GM12878 (cell line): Measurements from ENCODE around the gene DDX21. TPM values are rescaled to one million over a fixed set of nuclear protein-coding genes. Genes with fewer than 3 reads are reported as not detected.

Experiments
- ATAC-seq: fragments of 200-7000 bp; cut with Tn5 transposase; 3 replicates; pipeline ENCODE4 v1.9.1; 2020; ENCODE audit warnings: mild to moderate bottlenecking, moderate library complexity
- BruUV-seq: library from RNA; stranded (reverse); fragments of 400-500 nt; replicated peaks from 2 replicates; lab custom pipeline; 2021; lab: Mats Ljungman, UMichigan
- CTCF ChIA-PET: fragments of 300-600 bp; sonication (Branson Sonifier 250); formaldehyde crosslinking; extraction: SDS; loops from one replicate; lab custom pipeline; 2021; ENCODE audit warnings: inconsistent platforms; lab: Yijun Ruan, JAX
- POLR2A ChIA-PET: fragments of 350-600 bp; formaldehyde crosslinking; extraction: SDS; loops from one replicate; lab custom pipeline; 2021; ENCODE audit warnings: inconsistent platforms; lab: Charles Lee
- RAD21 ChIA-PET: fragments of 300-600 bp; sonication (Branson Sonifier 250); formaldehyde crosslinking; loops from one replicate; lab custom pipeline; 2023; ENCODE audit warnings: antibody characterized with exemption; ENCODE audit not compliant: unreplicated experiment; lab: Charles Lee
- SMC1A ChIA-PET: fragments of 300-600 bp; sonication (Branson Sonifier 250); formaldehyde crosslinking; loops from one replicate; lab custom pipeline; 2023; ENCODE audit not compliant: unreplicated experiment, uncharacterized antibody; lab: Charles Lee
- DNase-seq: peaks from one replicate; pipeline ENCODE4 v3.0.0-alpha.2; 2011; ENCODE audit warnings: low read depth, low spot score
- FAIRE-seq: peaks from 3 replicates; lab custom pipeline; 2011; peaks lifted over from hg19 to GRCh38; lab: Jason Lieb, UNC
- H2AFZ ChIP-seq: 2 replicates; pipeline ENCODE4 v1.6.0; 2011; ENCODE audit warnings: low read depth, low read length, control low read depth; ENCODE audit not compliant: control insufficient read depth
- H3K27ac ChIP-seq: 2 replicates; pipeline ENCODE4 v1.5.1; 2011; ENCODE audit warnings: control low read depth; ENCODE audit not compliant: control insufficient read depth, insufficient read depth
- H3K27me3 ChIP-seq, 2 experiments: replicated peaks in 1 of 2; 2 replicates each; pipeline versions ENCODE4 v1.6.0 to v1.6.1; 2011; ENCODE audit warnings: low read length in 1 of 2; ENCODE audit not compliant: control insufficient read depth in 2 of 2, insufficient read depth in 2 of 2
- H3K36me3 ChIP-seq, 2 experiments: 2 replicates each; pipeline ENCODE4 v1.5.1; 2011; ENCODE audit warnings: low read length in 1 of 2; ENCODE audit not compliant: control insufficient read depth in 2 of 2, insufficient read depth in 2 of 2
- H3K4me1 ChIP-seq: 2 replicates; pipeline ENCODE4 v1.6.1; 2011; ENCODE audit warnings: mild to moderate bottlenecking, low read length, moderate library complexity, mixed read lengths; ENCODE audit not compliant: control insufficient read depth, insufficient read depth
- H3K4me2 ChIP-seq: 2 replicates; pipeline ENCODE4 v1.6.0; 2011; ENCODE audit warnings: control low read depth; ENCODE audit not compliant: control insufficient read depth, insufficient read depth
- H3K4me3 ChIP-seq: fragments of 200-600 bp; sonication (generic); 2 replicates; pipeline ENCODE4 v1.5.1; 2016
- H3K79me2 ChIP-seq: 2 replicates; pipeline ENCODE4 v1.6.0; 2011; ENCODE audit warnings: low read length; ENCODE audit not compliant: control insufficient read depth, insufficient read depth
- H3K9ac ChIP-seq: 2 replicates; pipeline ENCODE4 v1.8.0; 2011; ENCODE audit warnings: low read length, control low read depth, mixed read lengths; ENCODE audit not compliant: control insufficient read depth, insufficient read depth
- H3K9me3 ChIP-seq: replicated peaks from 3 replicates; pipeline ENCODE4 v1.5.1; 2011; ENCODE audit warnings: mild to moderate bottlenecking, low read length; ENCODE audit not compliant: control insufficient read depth, insufficient read depth
- H4K20me1 ChIP-seq: 2 replicates; pipeline ENCODE4 v1.6.0; 2011; ENCODE audit not compliant: control insufficient read depth, insufficient read depth
- EP300 ChIP-seq, 2 experiments: fragments of 150-350 bp in 1 of 2; IDR thresholded peaks; 2 replicates each; pipeline ENCODE4 v1.6.1; 2011 to 2012; ENCODE audit warnings: low read depth in 2 of 2, low read length in 2 of 2, borderline replicate concordance in 1 of 2, improper control_type of control experiment in 1 of 2, inconsistent platforms in 1 of 2; ENCODE audit not compliant: control insufficient read depth in 1 of 2
- FOXM1 ChIP-seq: IDR thresholded peaks from 2 replicates; pipeline ENCODE4 v1.6.1; 2012; ENCODE audit warnings: low read depth, mild to moderate bottlenecking, inconsistent platforms, low read length, moderate library complexity
- IRF5 ChIP-seq: fragments of 450-650 bp; IDR thresholded peaks from 2 replicates; pipeline ENCODE4 v1.6.1; 2017; ENCODE audit warnings: borderline replicate concordance
- LARP7 ChIP-seq: fragments of 450-650 bp; IDR thresholded peaks from 2 replicates; pipeline ENCODE4 v1.6.1; 2017; ENCODE audit warnings: mild to moderate bottlenecking
- PBX3 ChIP-seq: IDR thresholded peaks from 2 replicates; pipeline ENCODE4 v1.6.1; 2011; ENCODE audit warnings: mild to moderate bottlenecking, low read depth, low read length, moderate library complexity; ENCODE audit not compliant: insufficient replicate concordance
- POLR2AphosphoS5 ChIP-seq: IDR thresholded peaks from 2 replicates; pipeline ENCODE4 v1.6.1; 2011; ENCODE audit warnings: mild to moderate bottlenecking, low read length, inconsistent platforms
- RFX5 ChIP-seq: IDR thresholded peaks from 2 replicates; pipeline ENCODE4 v1.6.1; 2011; ENCODE audit warnings: low read depth, low read length, improper control_type of control experiment
- RUNX3 ChIP-seq: IDR thresholded peaks from 2 replicates; pipeline ENCODE4 v1.6.1; 2012; ENCODE audit warnings: low read length, inconsistent platforms
- SIN3A ChIP-seq: IDR thresholded peaks from 2 replicates; pipeline ENCODE4 v1.6.1; 2012; ENCODE audit warnings: low read depth, low read length, improper control_type of control experiment
- SMARCA5 ChIP-seq: fragments of 450-650 bp; IDR thresholded peaks from 2 replicates; pipeline ENCODE4 v1.6.1; 2017; ENCODE audit warnings: mild to moderate bottlenecking
- ZZZ3 ChIP-seq: IDR thresholded peaks from 2 replicates; pipeline ENCODE4 v1.6.1; 2011; ENCODE audit warnings: low read depth; ENCODE audit not compliant: control insufficient read depth, insufficient read length
- WGBS: methylation state at CpG from one replicate; pipeline ENCODE4 v1.1.6; 2016; ENCODE audit warnings: low lambda C conversion rate; ENCODE audit not compliant: insufficient replicate concordance, insufficient coverage; ENCODE audit errors: missing lambda C conversion rate; 5-methylcytosine and 5-hydroxymethylcytosine counted together
- in situ Hi-C: fragments of 300-500 bp; cut with MboI; formaldehyde crosslinking; loops from 9 replicates; pipeline ENCODE4 v1.14.3; 2018; ENCODE audit warnings: mixed read lengths
- intact Hi-C: fragments of 100-400 bp; cut with micrococcal nuclease; formaldehyde crosslinking; loops from one replicate; pipeline ENCODE4 v1.14.2; 2022; ENCODE audit not compliant: unreplicated experiment
- polyA plus RNA-seq, 11 experiments: library from polyadenylated mRNA; depleted of rRNA in 4 of 11; unstranded in 6 of 11; stranded (reverse) in 5 of 11; fragments of >200 nt; fragmentation: Nextera tagmentation in 4 of 11; fragmentation: Illumina TruSeq in 1 of 11; extraction: Ambion mirVana in 4 of 11; extraction: Trizol in 1 of 11; gene quantifications; 1 replicate in 1 of 11; 2 replicates in 10 of 11; pipeline versions ENCODE4 v1.2.1 to v1.2.3, GENCODE V29; 2011 to 2016; ENCODE audit warnings: inconsistent platforms in 2 of 11, missing spikeins in 2 of 11, low read depth in 1 of 11
- total RNA-seq, 4 experiments: library from RNA; depleted of rRNA in 3 of 4; stranded (reverse); fragments of >200 nt in 3 of 4; fragmentation: Illumina TruSeq in 1 of 4; extraction: Trizol in 1 of 4; gene quantifications; 2 replicates each; pipeline versions ENCODE4 v1.2.1 to v1.2.3, GENCODE V29; 2013 to 2021

The DDX21 gene
- total and polyA plus RNA-seq, 10 of the 15 experiments (the other 5 are each of a cell fraction or from before 2014, with no cell fraction given), result 41.1 to 182 (median 116) TPM

- in situ Hi-C loops, result no loop called here
- peak overlapping the region; percentile 93 for H3K4me3 ChIP-seq
- RAD21 ChIA-PET, result interaction anchor here (1.5 to 2.0 kb wide), 2 partner anchors 49 to 130 kb away, joined by 3 to 4 read pairs; partner anchors contain the start of gene SRGN
- TF ChIP-seq LARP7 (0 out of 2 replicates have a peak, but pooled peaks have one; percentile 8), FOXM1 (no peak), EP300 (IDR thresholded peaks at IDR 0.05; ENCODE audit: borderline replicate concordance in 1 of 2, control insufficient read depth in 1 of 2, low read depth in 2 of 2, low read length in 2 of 2) (0 out of 4 replicates have a peak, but pooled peaks of 1 of the 2 experiments have one; percentile 2), SIN3A (no peak), POLR2AphosphoS5 (peak; percentile 12; the same call in 1 of the 2 replicates), SMARCA5 (peak; percentile 56; the same call in 1 of the 2 replicates)
- peaks cover 71% of the 10 kb centered on the region for H3K79me2 ChIP-seq
- intact Hi-C loops, result loop anchor here (2.0 kb wide), 1 partner anchor 136 kb away; no protein-coding TSS in a partner anchor
- no peak for FAIRE-seq
- no TSS peak for BruUV-seq
- no peaks in the 10 kb centered on the region for H3K9me3 ChIP-seq
- no peak for ATAC-seq
- no peak for DNase-seq
- H3K4me2 ChIP-seq, result peak overlapping the region; percentile 38
- no peaks in the 10 kb centered on the region; a peak in 2 of 4 replicates for H3K36me3 ChIP-seq
- CTCF ChIA-PET, result interaction anchor here (0.6 to 2.8 kb wide), 4 partner anchors 28 to 137 kb away, joined by 3 to 14 read pairs (median 8); no protein-coding TSS in a partner anchor
- H3K4me1 ChIP-seq, result no peaks in the 10 kb centered on the region
- 22% methylated on average over 7 of the region's 7 CpGs for WGBS
- H3K27me3 ChIP-seq, result no peaks in the 10 kb centered on the region
- SMC1A ChIA-PET, result interaction anchor here (1.1 to 4.9 kb wide), 3 partner anchors 22 to 61 kb away, joined by 3 to 15 read pairs (median 4); no protein-coding TSS in a partner anchor
- POLR2A ChIA-PET, result interaction anchor here (0.7 to 1.0 kb wide), 2 partner anchors 26 to 625 kb away, joined by 3 read pairs; no protein-coding TSS in a partner anchor
- peak overlapping the region; percentile 92 for H3K9ac ChIP-seq
- peak overlapping the region; percentile 8 for H2AFZ ChIP-seq
- peak overlapping the region; percentile 94 for H3K27ac ChIP-seq
- no peaks in the 10 kb centered on the region for H4K20me1 ChIP-seq
These were observed 1.3 kb downstream of the DDX21 start for GRCh38 chr10:68957284-68957615.

GRCh38 chr10:68957654-68958053, 1.7 kb downstream of the DDX21 start:
- BruUV-seq, result no TSS peak
- no peak for FAIRE-seq
- H4K20me1 ChIP-seq, result no peaks in the 10 kb centered on the region
- no peak for TF ChIP-seq IRF5
- TF ChIP-seq RFX5, result no peak
- TF ChIP-seq RUNX3, result no peak
- TF ChIP-seq ZZZ3, result no peak
- TF ChIP-seq PBX3, result no peak

More at GRCh38 chr10:68957654-68958053, 1.7 kb downstream of the DDX21 start:
- ChIA-PET POLR2A (interaction anchor here (1.0 kb wide), 1 partner anchor 625 kb away, joined by 3 read pairs; no protein-coding TSS in a partner anchor), RAD21 (no interaction called here), CTCF (interaction anchor here (0.6 to 2.8 kb wide), 6 partner anchors 13 to 137 kb away, joined by 3 to 14 read pairs (median 8); no protein-coding TSS in a partner anchor), SMC1A (interaction anchor here (1.1 to 4.9 kb wide), 3 partner anchors 21 to 61 kb away, joined by 3 to 15 read pairs (median 4); no protein-coding TSS in a partner anchor)
- no peaks in the 10 kb centered on the region for H3K27me3 ChIP-seq
- peaks cover 0 to 3% of the 10 kb centered on the region in 2 experiments; a peak in 2 of 4 replicates for H3K36me3 ChIP-seq
- H2AFZ ChIP-seq, result no peak overlapping the region
- intact Hi-C loops (loop anchor here (2.0 kb wide), 1 partner anchor 135 kb away; no protein-coding TSS in a partner anchor), in situ Hi-C loops (no loop called here)
- ATAC-seq, result no peak
- H3K9ac ChIP-seq, result peak overlapping the region; percentile 92
- DNase-seq, result no peak
- H3K4me2 ChIP-seq, result peak overlapping the region; percentile 38
- peaks cover 75% of the 10 kb centered on the region for H3K79me2 ChIP-seq
- WGBS, result 2% methylated on average over 3 of the region's 3 CpGs
- H3K27ac ChIP-seq, result peak overlapping the region; percentile 94
- no peaks in the 10 kb centered on the region for H3K9me3 ChIP-seq
- peak overlapping the region; percentile 93 for H3K4me3 ChIP-seq
- H3K4me1 ChIP-seq, result no peaks in the 10 kb centered on the region
